Renal pelvis (tissue), 4 donors: ENCODE results near the gene AGAP3. TPM values are rescaled to one million over a fixed set of nuclear protein-coding genes. Genes with fewer than 3 reads are reported as not detected.

Experiments used
- DNase-seq: peaks from one replicate; pipeline ENCODE4 v3.0.0-alpha.2; 2013
- polyA plus RNA-seq, 3 donors: library from polyadenylated mRNA; unstranded; fragments of 120-200 nt; gene quantifications; one replicate each; pipeline ENCODE4 v1.2.1, GENCODE V29; 2013; ENCODE audit not compliant: insufficient read length in 3 of 3

AGAP3 gene
- polyA plus RNA-seq, 3 donors = 68.0 to 78.3 (median 72.8) TPM

DNA sequence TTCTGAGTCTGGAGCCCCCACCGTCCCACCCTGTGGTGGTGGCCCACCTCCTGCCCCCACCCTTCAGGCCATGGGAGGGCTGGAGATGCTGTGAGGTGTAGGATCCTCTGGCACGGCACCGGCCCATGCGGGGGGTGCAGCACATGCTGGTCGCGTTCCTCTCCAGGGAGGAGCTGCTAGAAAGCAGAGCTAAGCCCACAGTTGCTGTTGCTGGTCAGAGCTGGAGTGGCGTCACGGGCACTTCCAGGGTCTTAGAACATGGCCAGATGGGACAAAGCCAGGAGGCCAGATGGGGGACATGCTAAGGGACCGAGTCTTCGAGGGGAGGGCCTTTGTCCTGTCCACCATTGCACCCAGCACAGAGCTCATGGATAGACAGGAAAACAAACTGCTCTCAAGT, 21.6 kb downstream of the AGAP3 start:
- DNase-seq = no peak

DNA sequence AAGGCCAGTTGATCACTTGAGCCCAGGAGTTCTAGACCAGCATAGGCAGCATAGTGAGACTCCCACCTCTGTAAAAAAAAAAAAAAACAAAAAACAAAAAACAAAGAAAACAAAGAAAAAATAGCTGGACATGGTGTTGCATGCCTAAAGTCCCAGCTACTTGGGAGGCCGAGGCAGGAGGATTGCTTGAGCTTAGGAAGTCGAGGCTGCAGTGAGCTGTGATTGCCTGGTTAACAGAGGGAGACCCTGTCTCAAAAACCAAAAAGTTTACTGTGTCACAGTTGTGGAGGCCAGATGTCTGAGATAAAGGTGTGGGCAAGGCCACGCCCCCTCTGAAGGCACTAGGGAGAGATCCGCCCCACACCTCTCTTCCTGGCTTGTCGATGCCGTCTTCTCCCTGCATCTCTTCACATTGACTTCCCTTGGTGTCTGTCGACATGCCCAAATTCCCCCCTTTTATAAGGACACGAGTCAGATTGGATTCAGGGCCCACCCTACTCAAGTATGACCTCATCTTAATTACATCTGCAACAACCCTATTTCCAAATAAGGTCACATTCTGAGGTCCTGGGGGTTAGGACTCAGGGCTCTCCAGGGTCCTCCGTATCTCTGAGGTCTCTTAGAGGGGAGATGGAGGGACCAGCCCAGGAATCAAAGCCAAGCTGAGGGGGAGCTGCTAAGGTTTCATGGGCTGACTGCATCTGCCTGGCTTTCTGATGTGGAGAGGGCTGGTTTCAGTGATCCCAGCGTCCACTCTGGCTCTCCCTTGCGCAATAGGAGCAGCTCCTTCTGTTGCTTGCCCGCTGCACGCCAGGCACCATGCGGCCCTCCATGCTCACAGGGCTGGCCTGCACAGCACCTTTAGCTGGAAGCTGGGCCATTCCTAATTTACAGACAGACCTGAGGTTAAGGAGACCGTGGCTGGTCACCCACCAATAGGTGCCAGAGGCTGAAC, 23.1 kb downstream of the AGAP3 start:
- DNase-seq = no peak

DNA sequence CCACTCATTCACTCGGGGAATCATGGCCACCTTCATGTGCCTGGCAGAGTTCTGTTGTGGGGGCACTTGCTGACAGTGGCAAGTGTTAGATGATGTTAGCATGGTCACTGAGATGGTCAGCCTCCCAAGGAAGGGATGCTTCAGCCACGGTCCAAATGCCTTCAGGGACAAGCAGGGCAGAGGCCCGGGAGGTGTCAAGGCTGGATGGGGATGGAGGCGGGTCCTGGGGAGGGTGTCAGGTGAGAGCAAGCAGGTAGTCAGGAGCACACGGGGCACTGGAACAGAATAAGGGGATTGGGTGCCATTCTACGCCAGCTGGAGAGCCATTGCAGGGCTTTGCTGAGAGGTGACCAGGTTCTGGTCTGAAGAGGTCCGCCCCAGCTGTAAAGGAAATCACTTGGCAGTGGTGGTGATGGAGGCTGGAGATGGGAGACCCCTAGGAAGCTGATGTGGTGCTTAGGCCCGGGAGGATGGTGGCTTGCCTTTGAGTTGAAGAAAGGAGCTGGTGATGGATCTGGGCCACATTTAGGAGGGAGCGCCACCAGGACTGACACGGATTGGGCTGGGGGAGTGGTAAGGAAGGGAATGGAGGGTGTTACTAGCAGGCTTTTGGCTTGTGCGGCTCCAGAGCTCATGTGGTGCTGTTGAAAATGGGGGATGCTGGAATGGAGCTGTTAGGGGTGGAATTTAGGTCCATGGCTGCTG, 24.1 kb downstream of the AGAP3 start:
- no peak for DNase-seq

GRCh38 chr7:151110941-151111645, 24.8 kb downstream of the AGAP3 start:
- DNase-seq = peak; percentile 60

- no peak for DNase-seq
These were observed 27.3 kb downstream of the AGAP3 start for GRCh38 chr7:151113344-151114150.

GRCh38 chr7:151114151-151115090, 28.1 kb downstream of the AGAP3 start:
- no peak for DNase-seq

GRCh38 chr7:151115121-151115835, 29.0 kb downstream of the AGAP3 start:
- no peak for DNase-seq

DNA sequence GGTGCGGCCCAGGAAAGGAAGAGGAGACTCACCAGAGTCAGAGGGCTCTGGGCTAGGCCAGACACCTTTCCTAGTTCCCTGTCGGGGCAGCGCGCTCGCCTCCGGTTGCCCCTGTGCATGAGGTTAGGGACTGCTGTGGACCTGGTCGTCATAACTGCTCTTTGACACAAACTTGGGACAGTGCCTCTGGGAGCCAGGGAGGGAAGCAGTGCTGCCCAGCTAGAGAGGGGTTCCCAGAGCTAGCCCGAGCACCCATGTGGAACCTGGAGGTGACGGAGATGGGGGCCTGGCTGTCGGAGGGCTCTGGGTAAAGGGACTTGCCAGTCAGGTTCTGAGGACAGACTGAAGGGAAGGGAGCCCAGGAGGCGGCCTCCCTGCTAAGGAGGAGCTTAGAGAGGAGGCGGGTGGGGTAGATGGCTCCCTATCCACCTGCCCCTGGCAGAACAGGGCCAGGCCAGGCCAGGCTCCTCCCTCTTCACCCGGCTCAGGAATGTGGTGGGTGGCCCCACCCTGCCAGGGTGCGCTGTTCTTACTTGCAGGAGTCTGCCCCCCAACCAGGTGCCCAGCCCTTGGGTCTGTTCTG, 29.7 kb downstream of the AGAP3 start:
- DNase-seq = no peak

GRCh38 chr7:151116603-151117440, 30.5 kb downstream of the AGAP3 start:
- DNase-seq = no peak

GRCh38 chr7:151117565-151117964, 31.3 kb downstream of the AGAP3 start:
- no peak for DNase-seq

DNA sequence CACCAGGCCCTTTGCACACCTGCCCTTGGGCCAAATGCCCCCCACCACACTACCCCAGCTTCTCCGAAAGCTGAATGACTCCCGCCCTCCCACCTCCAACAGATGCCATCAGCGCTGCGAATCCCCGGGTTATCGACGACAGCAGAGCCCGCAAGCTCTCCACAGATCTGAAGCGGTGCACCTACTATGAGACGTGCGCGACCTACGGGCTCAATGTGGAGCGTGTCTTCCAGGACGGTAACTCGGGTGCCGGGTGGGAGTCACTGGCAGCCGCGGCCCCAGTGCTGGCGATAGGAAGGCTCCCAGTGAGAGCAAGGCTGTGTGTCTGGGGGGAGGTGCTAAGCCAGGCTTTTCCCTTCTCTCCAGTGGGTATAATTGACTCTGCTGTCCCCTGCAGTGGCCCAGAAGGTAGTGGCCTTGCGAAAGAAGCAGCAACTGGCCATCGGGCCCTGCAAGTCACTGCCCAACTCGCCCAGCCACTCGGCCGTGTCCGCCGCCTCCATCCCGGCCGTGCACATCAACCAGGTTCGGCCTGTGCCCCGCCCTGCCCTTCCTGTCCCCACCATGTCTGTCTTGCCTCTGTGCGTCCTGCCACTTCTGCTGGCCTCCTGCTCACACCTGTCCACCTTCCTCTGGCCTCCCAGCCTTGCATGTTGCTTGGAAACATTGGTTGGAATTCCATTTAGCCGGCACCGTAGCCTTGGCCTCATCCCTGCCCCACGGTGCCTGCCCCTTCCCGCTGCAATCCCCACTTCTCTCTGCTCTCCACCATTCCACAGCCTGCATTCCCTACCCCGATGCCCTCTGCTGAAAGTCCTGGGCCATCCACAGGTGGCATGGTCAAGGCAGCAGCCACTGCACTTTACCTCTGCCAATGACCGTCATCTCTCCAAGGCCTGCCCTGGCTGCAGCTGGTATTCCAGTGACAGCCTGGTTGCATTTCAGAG, 32.1 kb downstream of the AGAP3 start:
- DNase-seq = no peak

- no peak for DNase-seq
These were observed 32.8 kb downstream of the AGAP3 start for GRCh38 chr7:151119055-151119415.

- no peak for DNase-seq
These were observed 33.6 kb downstream of the AGAP3 start for GRCh38 chr7:151119902-151120301.

DNA sequence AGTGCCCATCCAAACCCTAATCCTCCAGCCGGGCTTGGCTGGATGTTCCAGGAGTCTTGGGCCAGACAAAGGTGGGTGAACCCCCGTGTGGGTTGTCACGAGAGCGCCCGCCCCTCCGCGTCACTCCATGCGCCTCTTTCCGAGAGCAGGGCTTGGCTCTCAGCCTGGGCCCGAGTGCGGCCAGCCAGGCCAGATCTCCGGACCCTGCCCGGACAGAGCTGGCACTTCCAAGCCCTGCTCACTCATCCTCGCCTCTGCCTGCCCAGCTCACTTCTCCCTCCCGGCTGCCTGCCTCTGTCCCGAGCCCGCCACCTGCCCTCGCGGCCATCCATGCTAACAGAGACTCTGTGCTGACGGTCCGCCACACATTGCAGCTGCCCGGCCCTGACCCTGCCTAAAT, 34.6 kb downstream of the AGAP3 start:
- no peak for DNase-seq

- no peak for DNase-seq
These were observed 35.3 kb downstream of the AGAP3 start for GRCh38 chr7:151121380-151122170.

DNA sequence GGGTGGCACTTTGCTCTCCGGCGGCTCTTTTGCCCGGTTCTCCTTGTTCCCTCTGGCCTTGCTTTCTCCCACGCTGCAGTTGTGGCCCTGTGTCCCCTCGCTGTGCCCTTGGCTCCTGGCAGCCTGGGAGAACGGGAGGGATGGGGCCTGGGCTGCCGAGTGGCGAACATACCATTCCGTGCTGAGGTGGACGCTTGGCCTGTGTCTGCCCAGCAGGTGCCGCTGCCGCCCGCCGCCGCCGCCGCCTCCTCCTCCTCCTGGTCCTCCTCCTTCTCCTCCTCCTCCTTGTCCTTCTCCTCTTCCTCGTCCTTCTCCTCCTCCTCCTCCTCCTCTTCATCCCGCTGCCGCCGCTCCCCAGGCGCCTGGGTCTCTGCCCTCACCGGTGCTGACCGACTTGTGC, 36.0 kb downstream of the AGAP3 start:
- no peak for DNase-seq

DNA sequence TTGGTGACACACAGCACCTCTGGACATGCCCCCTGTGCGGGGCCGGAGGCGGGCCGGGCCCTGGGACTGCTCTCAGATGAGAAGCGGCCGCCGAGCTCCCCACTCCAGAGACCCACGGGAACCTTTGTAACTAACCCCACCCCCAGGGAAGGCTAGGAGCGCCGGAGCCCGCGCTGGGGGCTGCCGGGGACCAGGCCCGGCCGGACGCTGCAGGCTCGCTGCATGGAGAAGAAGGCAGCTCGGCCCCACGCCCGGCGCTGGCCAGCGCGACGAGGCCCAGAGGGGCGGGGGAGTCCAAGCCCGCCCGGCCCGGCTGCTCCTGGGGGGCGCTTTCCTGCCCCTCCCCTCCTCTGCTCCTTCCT, 36.5 kb downstream of the AGAP3 start:
- DNase-seq = no peak
